Panc1 (cell line): ENCODE results near the gene GNAO1.

Experiments
- POLR2AphosphoS5 ChIP-seq: IDR thresholded peaks from 2 replicates; pipeline ENCODE4 v1.6.1; 2012; ENCODE audit warnings: mild to moderate bottlenecking, low read depth, low read length, moderate library complexity
- SIN3A ChIP-seq: IDR thresholded peaks from 2 replicates; pipeline ENCODE4 v1.6.1; 2012; ENCODE audit warnings: low read depth, mild to moderate bottlenecking, low read length, moderate library complexity, borderline replicate concordance; ENCODE audit not compliant: insufficient read depth
- TCF7L2 ChIP-seq: IDR thresholded peaks from 2 replicates; pipeline ENCODE4 v1.6.1; 2011; ENCODE audit warnings: mild to moderate bottlenecking, low read depth, low read length, inconsistent platforms
- TF ChIP-seq, protein P1 (sequence below): fragments of 450-650 bp; IDR thresholded peaks from 2 replicates; pipeline ENCODE4 v1.5.1; 2017; ENCODE audit warnings: mild to moderate bottlenecking
- TF ChIP-seq, protein P2 (sequence below), 2 experiments: IDR thresholded peaks; 2 replicates each; pipeline ENCODE4 v1.6.1; 2011 to 2012; ENCODE audit warnings: low read depth in 2 of 2, control low read depth in 1 of 2, low read length in 1 of 2, mild to moderate bottlenecking in 1 of 2, moderate library complexity in 1 of 2; ENCODE audit not compliant: insufficient read depth in 1 of 2

- TF ChIP-seq, protein P1, sequence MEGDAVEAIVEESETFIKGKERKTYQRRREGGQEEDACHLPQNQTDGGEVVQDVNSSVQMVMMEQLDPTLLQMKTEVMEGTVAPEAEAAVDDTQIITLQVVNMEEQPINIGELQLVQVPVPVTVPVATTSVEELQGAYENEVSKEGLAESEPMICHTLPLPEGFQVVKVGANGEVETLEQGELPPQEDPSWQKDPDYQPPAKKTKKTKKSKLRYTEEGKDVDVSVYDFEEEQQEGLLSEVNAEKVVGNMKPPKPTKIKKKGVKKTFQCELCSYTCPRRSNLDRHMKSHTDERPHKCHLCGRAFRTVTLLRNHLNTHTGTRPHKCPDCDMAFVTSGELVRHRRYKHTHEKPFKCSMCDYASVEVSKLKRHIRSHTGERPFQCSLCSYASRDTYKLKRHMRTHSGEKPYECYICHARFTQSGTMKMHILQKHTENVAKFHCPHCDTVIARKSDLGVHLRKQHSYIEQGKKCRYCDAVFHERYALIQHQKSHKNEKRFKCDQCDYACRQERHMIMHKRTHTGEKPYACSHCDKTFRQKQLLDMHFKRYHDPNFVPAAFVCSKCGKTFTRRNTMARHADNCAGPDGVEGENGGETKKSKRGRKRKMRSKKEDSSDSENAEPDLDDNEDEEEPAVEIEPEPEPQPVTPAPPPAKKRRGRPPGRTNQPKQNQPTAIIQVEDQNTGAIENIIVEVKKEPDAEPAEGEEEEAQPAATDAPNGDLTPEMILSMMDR: no peak
- TF ChIP-seq SIN3A (no peak), TCF7L2 (no peak), POLR2AphosphoS5 (no peak)
- TF ChIP-seq, protein P2, sequence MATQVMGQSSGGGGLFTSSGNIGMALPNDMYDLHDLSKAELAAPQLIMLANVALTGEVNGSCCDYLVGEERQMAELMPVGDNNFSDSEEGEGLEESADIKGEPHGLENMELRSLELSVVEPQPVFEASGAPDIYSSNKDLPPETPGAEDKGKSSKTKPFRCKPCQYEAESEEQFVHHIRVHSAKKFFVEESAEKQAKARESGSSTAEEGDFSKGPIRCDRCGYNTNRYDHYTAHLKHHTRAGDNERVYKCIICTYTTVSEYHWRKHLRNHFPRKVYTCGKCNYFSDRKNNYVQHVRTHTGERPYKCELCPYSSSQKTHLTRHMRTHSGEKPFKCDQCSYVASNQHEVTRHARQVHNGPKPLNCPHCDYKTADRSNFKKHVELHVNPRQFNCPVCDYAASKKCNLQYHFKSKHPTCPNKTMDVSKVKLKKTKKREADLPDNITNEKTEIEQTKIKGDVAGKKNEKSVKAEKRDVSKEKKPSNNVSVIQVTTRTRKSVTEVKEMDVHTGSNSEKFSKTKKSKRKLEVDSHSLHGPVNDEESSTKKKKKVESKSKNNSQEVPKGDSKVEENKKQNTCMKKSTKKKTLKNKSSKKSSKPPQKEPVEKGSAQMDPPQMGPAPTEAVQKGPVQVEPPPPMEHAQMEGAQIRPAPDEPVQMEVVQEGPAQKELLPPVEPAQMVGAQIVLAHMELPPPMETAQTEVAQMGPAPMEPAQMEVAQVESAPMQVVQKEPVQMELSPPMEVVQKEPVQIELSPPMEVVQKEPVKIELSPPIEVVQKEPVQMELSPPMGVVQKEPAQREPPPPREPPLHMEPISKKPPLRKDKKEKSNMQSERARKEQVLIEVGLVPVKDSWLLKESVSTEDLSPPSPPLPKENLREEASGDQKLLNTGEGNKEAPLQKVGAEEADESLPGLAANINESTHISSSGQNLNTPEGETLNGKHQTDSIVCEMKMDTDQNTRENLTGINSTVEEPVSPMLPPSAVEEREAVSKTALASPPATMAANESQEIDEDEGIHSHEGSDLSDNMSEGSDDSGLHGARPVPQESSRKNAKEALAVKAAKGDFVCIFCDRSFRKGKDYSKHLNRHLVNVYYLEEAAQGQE (IDR thresholded peaks at IDR 0.05; ENCODE audit: insufficient read depth in 1 of 2, low read depth in 2 of 2, low read length in 1 of 2): no peak
These were observed 180.8 kb downstream of the GNAO1 start for GRCh38 chr16:56372013-56372634.
